ENCODE data around the gene AGAP1.

- TF ChIP-seq CTCF (IDR thresholded peaks at IDR 0.05) (no peak), POLR2A (IDR thresholded peaks at IDR 0.05) (no peak)
These were observed 111.6 kb downstream of the AGAP1 start for GRCh38 chr2:235605312-235606003.

Data from heart left ventricle (tissue), 13 donors.